ENCODE data around the gene IQSEC1. TPM values are rescaled to one million over a fixed set of nuclear protein-coding genes. Genes with fewer than 3 reads are reported as not detected.

The IQSEC1 gene
- polyA plus RNA-seq, 3 donors = 17.7 to 61.7 (median 30.3) TPM

DNA sequence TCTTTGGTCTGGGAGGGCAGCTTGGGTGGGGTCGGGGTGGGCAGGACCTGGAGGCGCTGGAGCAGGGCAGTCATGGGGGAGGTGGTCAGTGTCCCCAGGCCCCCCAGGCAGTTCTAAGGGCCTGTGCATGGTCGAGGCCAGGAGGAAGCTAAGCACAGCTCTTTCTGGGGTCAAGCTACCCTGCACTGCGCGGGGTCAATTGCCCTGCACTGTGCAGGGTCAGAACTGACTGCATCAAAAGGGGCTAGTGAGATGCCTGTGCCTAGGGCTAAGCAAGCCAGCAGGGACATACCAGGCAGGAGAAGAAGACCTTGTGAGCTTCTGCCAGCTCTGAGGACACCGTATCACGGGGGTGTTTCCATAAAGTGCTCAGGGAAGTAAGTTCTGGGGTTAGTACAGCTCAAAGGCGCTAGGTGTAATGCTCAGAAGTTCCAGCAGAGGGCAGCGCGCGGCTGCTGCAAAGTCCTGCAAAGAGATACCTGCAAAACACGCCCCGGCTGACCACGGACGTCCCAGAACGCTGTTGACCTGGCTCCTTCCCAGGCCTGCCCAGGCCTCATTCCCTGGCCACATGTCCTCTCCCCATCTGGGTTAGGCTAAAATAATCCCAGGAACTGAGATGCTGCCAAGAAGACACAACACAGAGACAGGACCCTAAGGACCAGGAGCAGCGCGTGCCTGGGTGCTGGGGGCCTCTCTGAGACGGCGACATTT, 18.8 kb upstream of the IQSEC1 start:
- H3K27ac ChIP-seq (ENCODE audit: low read depth in 1 of 2, low read length in 2 of 2) = no peak overlapping the region
- no peaks in the 10 kb centered on the region for H3K36me3 Mint-ChIP-seq
- peaks cover 29% of the 10 kb centered on the region for H3K4me1 Mint-ChIP-seq
- no peak overlapping the region for H3K4me2 ChIP-seq (replicated peaks; ENCODE audit: extremely low read depth, low read length, poor library complexity, severe bottlenecking)
- intact Hi-C loops (cut with micrococcal nuclease) = loop anchor here (2.0 to 10.0 kb wide), 4 partner anchors 370 to 563 kb away; no protein-coding TSS in a partner anchor
- no peaks in the 10 kb centered on the region for H3K9me3 Mint-ChIP-seq
- WGBS (ENCODE audit: insufficient coverage) = 26% methylated on average over 16 of the region's 20 CpGs
- H3K27me3 Mint-ChIP-seq (ENCODE audit: low read depth in 3 of 3) = peaks cover 15 to 23% (median 19%) of the 10 kb centered on the region in 3 donors
- H3K4me3 ChIP-seq (replicated peaks in 1 of 3; ENCODE audit: low read depth in 2 of 3, low read length in 3 of 3) = no peak overlapping the region
- TF ChIP-seq, protein P1, sequence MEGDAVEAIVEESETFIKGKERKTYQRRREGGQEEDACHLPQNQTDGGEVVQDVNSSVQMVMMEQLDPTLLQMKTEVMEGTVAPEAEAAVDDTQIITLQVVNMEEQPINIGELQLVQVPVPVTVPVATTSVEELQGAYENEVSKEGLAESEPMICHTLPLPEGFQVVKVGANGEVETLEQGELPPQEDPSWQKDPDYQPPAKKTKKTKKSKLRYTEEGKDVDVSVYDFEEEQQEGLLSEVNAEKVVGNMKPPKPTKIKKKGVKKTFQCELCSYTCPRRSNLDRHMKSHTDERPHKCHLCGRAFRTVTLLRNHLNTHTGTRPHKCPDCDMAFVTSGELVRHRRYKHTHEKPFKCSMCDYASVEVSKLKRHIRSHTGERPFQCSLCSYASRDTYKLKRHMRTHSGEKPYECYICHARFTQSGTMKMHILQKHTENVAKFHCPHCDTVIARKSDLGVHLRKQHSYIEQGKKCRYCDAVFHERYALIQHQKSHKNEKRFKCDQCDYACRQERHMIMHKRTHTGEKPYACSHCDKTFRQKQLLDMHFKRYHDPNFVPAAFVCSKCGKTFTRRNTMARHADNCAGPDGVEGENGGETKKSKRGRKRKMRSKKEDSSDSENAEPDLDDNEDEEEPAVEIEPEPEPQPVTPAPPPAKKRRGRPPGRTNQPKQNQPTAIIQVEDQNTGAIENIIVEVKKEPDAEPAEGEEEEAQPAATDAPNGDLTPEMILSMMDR (IDR thresholded peaks at IDR 0.05) = peak; percentile 99
- H3K27ac Mint-ChIP-seq = no peak overlapping the region
- H3K9ac ChIP-seq (ENCODE audit: insufficient read depth, low read length, poor library complexity, severe bottlenecking) = no peak overlapping the region
- H2AFZ ChIP-seq (ENCODE audit: insufficient read depth, low read depth, low read length, poor library complexity, severe bottlenecking) = no peak overlapping the region
- no peak overlapping the region for H3K4me3 Mint-ChIP-seq
- H3K27me3 ChIP-seq (ENCODE audit: control insufficient read depth in 2 of 2, insufficient read depth in 2 of 2, low read length in 2 of 2) = peaks cover 0 to 12% of the 10 kb centered on the region in 2 donors
- no peaks in the 10 kb centered on the region for H3K79me2 ChIP-seq (ENCODE audit: insufficient read depth, low read length)
- H3K9me3 ChIP-seq (replicated peaks in 1 of 2; ENCODE audit: control insufficient read depth in 1 of 2, insufficient read depth in 1 of 2, low read length in 2 of 2) = no peaks in the 10 kb centered on the region
- no peaks in the 10 kb centered on the region for H4K20me1 ChIP-seq (ENCODE audit: insufficient read depth, low read length)
- peak; percentile 73 to 75 (median 74) for DNase-seq
- H3K4me1 ChIP-seq (ENCODE audit: control insufficient read depth in 1 of 2, insufficient read depth in 2 of 2, low read length in 2 of 2) = peaks cover 3 to 8% of the 10 kb centered on the region in 2 donors
- H3K36me3 ChIP-seq (replicated peaks in 1 of 2; ENCODE audit: control insufficient read depth in 1 of 2, insufficient read depth in 2 of 2, low read length in 2 of 2) = no peaks in the 10 kb centered on the region

DNA sequence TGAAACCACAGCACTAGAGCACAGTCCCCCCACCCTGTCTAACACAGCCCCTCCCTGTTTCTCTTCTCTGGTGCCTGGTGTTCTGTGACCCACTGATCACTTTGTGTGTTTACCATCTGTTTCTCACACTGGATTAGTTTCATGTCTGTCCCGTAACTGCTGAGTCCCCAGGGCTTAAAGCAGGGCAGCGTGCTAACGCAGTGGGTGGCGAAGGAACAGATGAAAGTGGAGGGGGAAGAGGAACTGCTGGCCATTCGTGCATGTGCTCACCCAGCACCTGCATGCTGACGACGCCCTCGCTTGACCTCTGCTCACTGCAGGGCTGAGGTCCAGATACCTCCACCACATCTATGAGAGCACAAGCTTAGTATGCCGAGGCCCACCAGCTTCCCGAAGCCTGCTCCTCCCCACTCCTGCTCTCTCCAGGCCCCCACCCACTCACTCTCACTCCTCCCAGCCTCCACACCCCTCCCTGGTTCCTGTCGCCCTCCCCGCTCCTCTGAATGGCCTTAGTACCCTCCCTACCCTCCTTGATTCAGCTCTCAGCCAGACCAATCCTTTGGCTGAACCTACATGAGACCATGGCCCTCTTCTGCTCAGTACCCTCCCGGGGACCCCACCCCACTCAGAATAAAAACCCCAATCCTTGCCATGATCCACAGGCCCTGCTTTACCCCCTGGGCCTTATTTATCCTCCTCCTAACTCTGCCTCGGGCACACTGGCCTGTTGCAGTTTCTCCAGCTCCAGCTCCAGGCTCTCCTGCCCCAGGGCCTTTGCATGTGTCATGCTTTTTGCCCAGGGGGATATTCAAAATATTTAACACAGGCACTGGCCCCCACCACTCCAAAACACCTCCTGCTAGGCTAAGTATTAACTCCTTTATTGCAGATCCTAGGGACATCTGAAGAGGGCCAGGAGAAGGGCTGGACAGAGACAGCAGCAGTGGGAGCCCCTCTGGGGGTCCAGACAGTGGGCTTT, 15.1 kb upstream of the IQSEC1 start:
- H3K4me1 ChIP-seq (ENCODE audit: control insufficient read depth in 1 of 2, insufficient read depth in 2 of 2, low read length in 2 of 2) = peaks cover 3 to 9% of the 10 kb centered on the region in 2 donors
- Mint-ChIP-seq H3K27ac (peak overlapping the region in 1 of 7 donors; percentile 68), H3K36me3 (no peaks in the 10 kb centered on the region), H3K4me3 (no peak overlapping the region), H3K27me3 (ENCODE audit: low read depth in 3 of 3) (peaks cover 2 to 11% (median 6%) of the 10 kb centered on the region in 3 donors), H3K9me3 (peaks cover 0 to 1% (median 0%) of the 10 kb centered on the region in 7 donors), H3K4me1 (peaks cover 32% of the 10 kb centered on the region)
- WGBS (ENCODE audit: insufficient coverage) = 98% methylated on average over 6 of the region's 14 CpGs
- H3K9ac ChIP-seq (ENCODE audit: insufficient read depth, low read length, poor library complexity, severe bottlenecking) = no peak overlapping the region
- H2AFZ ChIP-seq (ENCODE audit: insufficient read depth, low read depth, low read length, poor library complexity, severe bottlenecking) = no peak overlapping the region
- no peak overlapping the region for H3K27ac ChIP-seq (ENCODE audit: low read depth in 1 of 2, low read length in 2 of 2)
- H3K27me3 ChIP-seq (ENCODE audit: control insufficient read depth in 2 of 2, insufficient read depth in 2 of 2, low read length in 2 of 2) = no peaks in the 10 kb centered on the region
- H3K36me3 ChIP-seq (replicated peaks in 1 of 2; ENCODE audit: control insufficient read depth in 1 of 2, insufficient read depth in 2 of 2, low read length in 2 of 2) = no peaks in the 10 kb centered on the region
- no peak overlapping the region for H3K4me2 ChIP-seq (replicated peaks; ENCODE audit: extremely low read depth, low read length, poor library complexity, severe bottlenecking)
- no peaks in the 10 kb centered on the region for H3K9me3 ChIP-seq (replicated peaks in 1 of 2; ENCODE audit: control insufficient read depth in 1 of 2, insufficient read depth in 1 of 2, low read length in 2 of 2)
- TF ChIP-seq, protein P1 (IDR thresholded peaks at IDR 0.05) = no peak
- no peaks in the 10 kb centered on the region for H4K20me1 ChIP-seq (ENCODE audit: insufficient read depth, low read length)
- no peaks in the 10 kb centered on the region for H3K79me2 ChIP-seq (ENCODE audit: insufficient read depth, low read length)
- intact Hi-C loops (cut with micrococcal nuclease) = no loop called here
- DNase-seq = no peak
- no peak overlapping the region for H3K4me3 ChIP-seq (replicated peaks in 1 of 3; ENCODE audit: low read depth in 2 of 3, low read length in 3 of 3)
